ENCODE measurements around the gene MBNL2.

Gene MBNL2

GRCh38 chr13:97221989-97222700 is at the start of gene MBNL2:
Gene MBNL2, plus strand, starts transcription at chr13:97222333. Its CDS starts 53,903 bp downstream, at chr13:97276236.
- no peak for DNase-seq (ENCODE audit: low read depth, low spot score)
- H3K9me3 ChIP-seq (ENCODE audit: control insufficient read depth, insufficient read depth, low read length), result no peaks in the 10 kb centered on the region
- H3K27me3 ChIP-seq (ENCODE audit: control insufficient read depth, insufficient read depth, low read length), result peaks cover 30% of the 10 kb centered on the region
- peak within 1 kb of the TSS; percentile 50; the same call in 1 of the 2 replicates for H3K4me3 ChIP-seq (ENCODE audit: low read length)
- WGBS (ENCODE audit: insufficient coverage, insufficient read length), result no CpG with 5 or more reads among the region's 15 CpGs
- no peaks in the 10 kb centered on the region for H3K36me3 ChIP-seq (ENCODE audit: control insufficient read depth, insufficient read depth, low read length)
- H3K27ac ChIP-seq (ENCODE audit: low read length), result no peak within 1 kb of the TSS
- peaks cover 3% of the 10 kb centered on the region for H3K4me1 ChIP-seq (ENCODE audit: control insufficient read depth, insufficient read depth, low read length)

GRCh38 chr13:97174638-97175037 is 47.5 kb upstream of the MBNL2 start:
- Histone ChIP-seq H3K9me3 (ENCODE audit: control insufficient read depth, insufficient read depth, low read length) (no peaks in the 10 kb centered on the region), H3K4me1 (ENCODE audit: control insufficient read depth, insufficient read depth, low read length) (no peaks in the 10 kb centered on the region), H3K36me3 (ENCODE audit: control insufficient read depth, insufficient read depth, low read length) (no peaks in the 10 kb centered on the region), H3K4me3 (ENCODE audit: low read length) (no peak overlapping the region), H3K27me3 (ENCODE audit: control insufficient read depth, insufficient read depth, low read length) (no peaks in the 10 kb centered on the region), H3K27ac (ENCODE audit: low read length) (no peak overlapping the region)
- no peak for DNase-seq (ENCODE audit: low read depth, low spot score)

GRCh38 chr13:97175041-97175440 is 47.1 kb upstream of the MBNL2 start:
- H3K27me3 ChIP-seq (ENCODE audit: control insufficient read depth, insufficient read depth, low read length), result no peaks in the 10 kb centered on the region
- no peaks in the 10 kb centered on the region for H3K4me1 ChIP-seq (ENCODE audit: control insufficient read depth, insufficient read depth, low read length)
- H3K9me3 ChIP-seq (ENCODE audit: control insufficient read depth, insufficient read depth, low read length), result no peaks in the 10 kb centered on the region
- H3K36me3 ChIP-seq (ENCODE audit: control insufficient read depth, insufficient read depth, low read length), result no peaks in the 10 kb centered on the region
- no CpG with 5 or more reads among the region's 4 CpGs for WGBS (ENCODE audit: insufficient coverage, insufficient read length)
- no peak overlapping the region for H3K27ac ChIP-seq (ENCODE audit: low read length)
- H3K4me3 ChIP-seq (ENCODE audit: low read length), result no peak overlapping the region
- DNase-seq (ENCODE audit: low read depth, low spot score), result no peak

- H3K4me3 ChIP-seq (ENCODE audit: low read length), result no peak overlapping the region
Measured at GRCh38 chr13:97179501-97179900, 42.6 kb upstream of the MBNL2 start.

GRCh38 chr13:97182111-97182890 is 39.8 kb upstream of the MBNL2 start:
- WGBS (ENCODE audit: insufficient coverage, insufficient read length), result no CpG with 5 or more reads among the region's 6 CpGs
- Histone ChIP-seq H3K4me3 (ENCODE audit: low read length) (no peak overlapping the region), H3K27ac (ENCODE audit: low read length) (no peak overlapping the region), H3K36me3 (ENCODE audit: control insufficient read depth, insufficient read depth, low read length) (no peaks in the 10 kb centered on the region), H3K9me3 (ENCODE audit: control insufficient read depth, insufficient read depth, low read length) (no peaks in the 10 kb centered on the region), H3K4me1 (ENCODE audit: control insufficient read depth, insufficient read depth, low read length) (no peaks in the 10 kb centered on the region), H3K27me3 (ENCODE audit: control insufficient read depth, insufficient read depth, low read length) (no peaks in the 10 kb centered on the region)
- no peak for DNase-seq (ENCODE audit: low read depth, low spot score)

More at GRCh38 chr13:97179501-97179900, 42.6 kb upstream of the MBNL2 start:
- Histone ChIP-seq H3K36me3 (ENCODE audit: control insufficient read depth, insufficient read depth, low read length) (no peaks in the 10 kb centered on the region), H3K27ac (ENCODE audit: low read length) (no peak overlapping the region), H3K4me1 (ENCODE audit: control insufficient read depth, insufficient read depth, low read length) (no peaks in the 10 kb centered on the region), H3K27me3 (ENCODE audit: control insufficient read depth, insufficient read depth, low read length) (no peaks in the 10 kb centered on the region), H3K9me3 (ENCODE audit: control insufficient read depth, insufficient read depth, low read length) (no peaks in the 10 kb centered on the region)
- no CpG with 5 or more reads among the region's 2 CpGs for WGBS (ENCODE audit: insufficient coverage, insufficient read length)
- DNase-seq (ENCODE audit: low read depth, low spot score), result no peak

- Histone ChIP-seq H3K27ac (ENCODE audit: low read length) (no peak overlapping the region), H3K4me3 (ENCODE audit: low read length) (no peak overlapping the region), H3K4me1 (ENCODE audit: control insufficient read depth, insufficient read depth, low read length) (no peaks in the 10 kb centered on the region), H3K27me3 (ENCODE audit: control insufficient read depth, insufficient read depth, low read length) (no peaks in the 10 kb centered on the region), H3K36me3 (ENCODE audit: control insufficient read depth, insufficient read depth, low read length) (no peaks in the 10 kb centered on the region), H3K9me3 (ENCODE audit: control insufficient read depth, insufficient read depth, low read length) (no peaks in the 10 kb centered on the region)
- DNase-seq (ENCODE audit: low read depth, low spot score), result no peak
- no CpG with 5 or more reads among the region's 3 CpGs for WGBS (ENCODE audit: insufficient coverage, insufficient read length)
Measured at GRCh38 chr13:97185291-97185690, 36.8 kb upstream of the MBNL2 start.

- Histone ChIP-seq H3K4me1 (ENCODE audit: control insufficient read depth, insufficient read depth, low read length) (no peaks in the 10 kb centered on the region), H3K27ac (ENCODE audit: low read length) (no peak overlapping the region), H3K4me3 (ENCODE audit: low read length) (no peak overlapping the region), H3K36me3 (ENCODE audit: control insufficient read depth, insufficient read depth, low read length) (no peaks in the 10 kb centered on the region), H3K27me3 (ENCODE audit: control insufficient read depth, insufficient read depth, low read length) (no peaks in the 10 kb centered on the region), H3K9me3 (ENCODE audit: control insufficient read depth, insufficient read depth, low read length) (no peaks in the 10 kb centered on the region)
- WGBS (ENCODE audit: insufficient coverage, insufficient read length), result no CpG with 5 or more reads among the region's 3 CpGs
- DNase-seq (ENCODE audit: low read depth, low spot score), result no peak
Measured at GRCh38 chr13:97185751-97186150, 36.4 kb upstream of the MBNL2 start.

GRCh38 chr13:97188207-97188606 is 33.9 kb upstream of the MBNL2 start:
- no peaks in the 10 kb centered on the region for H3K27me3 ChIP-seq (ENCODE audit: control insufficient read depth, insufficient read depth, low read length)
- H3K27ac ChIP-seq (ENCODE audit: low read length), result no peak overlapping the region
- no peaks in the 10 kb centered on the region for H3K9me3 ChIP-seq (ENCODE audit: control insufficient read depth, insufficient read depth, low read length)
- no peak for DNase-seq (ENCODE audit: low read depth, low spot score)
- H3K4me1 ChIP-seq (ENCODE audit: control insufficient read depth, insufficient read depth, low read length), result no peaks in the 10 kb centered on the region
- WGBS (ENCODE audit: insufficient coverage, insufficient read length), result no CpG with 5 or more reads among the region's 8 CpGs
- H3K36me3 ChIP-seq (ENCODE audit: control insufficient read depth, insufficient read depth, low read length), result no peaks in the 10 kb centered on the region
- H3K4me3 ChIP-seq (ENCODE audit: low read length), result no peak overlapping the region

- H3K4me1 ChIP-seq (ENCODE audit: control insufficient read depth, insufficient read depth, low read length), result no peaks in the 10 kb centered on the region
- H3K27ac ChIP-seq (ENCODE audit: low read length), result no peak overlapping the region
- no peak overlapping the region for H3K4me3 ChIP-seq (ENCODE audit: low read length)
- no peaks in the 10 kb centered on the region for H3K27me3 ChIP-seq (ENCODE audit: control insufficient read depth, insufficient read depth, low read length)
- no peak for DNase-seq (ENCODE audit: low read depth, low spot score)
- H3K36me3 ChIP-seq (ENCODE audit: control insufficient read depth, insufficient read depth, low read length), result no peaks in the 10 kb centered on the region
- no peaks in the 10 kb centered on the region for H3K9me3 ChIP-seq (ENCODE audit: control insufficient read depth, insufficient read depth, low read length)
- no CpG with 5 or more reads among the region's 10 CpGs for WGBS (ENCODE audit: insufficient coverage, insufficient read length)
Measured at GRCh38 chr13:97189928-97190327, 32.2 kb upstream of the MBNL2 start.

- no CpG with 5 or more reads among the region's 7 CpGs for WGBS (ENCODE audit: insufficient coverage, insufficient read length)
- Histone ChIP-seq H3K36me3 (ENCODE audit: control insufficient read depth, insufficient read depth, low read length) (no peaks in the 10 kb centered on the region), H3K9me3 (ENCODE audit: control insufficient read depth, insufficient read depth, low read length) (no peaks in the 10 kb centered on the region), H3K27ac (ENCODE audit: low read length) (no peak overlapping the region), H3K4me1 (ENCODE audit: control insufficient read depth, insufficient read depth, low read length) (no peaks in the 10 kb centered on the region), H3K4me3 (ENCODE audit: low read length) (no peak overlapping the region), H3K27me3 (ENCODE audit: control insufficient read depth, insufficient read depth, low read length) (no peaks in the 10 kb centered on the region)
- no peak for DNase-seq (ENCODE audit: low read depth, low spot score)
Measured at GRCh38 chr13:97191142-97191541, 31.0 kb upstream of the MBNL2 start.

Measured in iPS DF 6.9 (cell line).